Keratinocyte (primary cell): ENCODE results near the gene CCDC12. TPM values are rescaled to one million over a fixed set of nuclear protein-coding genes. Genes with fewer than 3 reads are reported as not detected.

Experiments used
- DNase-seq: peaks from one replicate; pipeline ENCODE4 v3.0.0-alpha.2; 2011; ENCODE audit warnings: low read depth, missing footprints, low spot score
- FAIRE-seq: peaks from 2 replicates; lab custom pipeline; 2011; peaks lifted over from hg19 to GRCh38; lab: Jason Lieb, UNC
- H2AFZ ChIP-seq: 2 replicates; pipeline ENCODE4 v1.6.0; 2012; ENCODE audit warnings: low read length, control low read depth, inconsistent platforms; ENCODE audit not compliant: control insufficient read depth
- H3K27ac ChIP-seq: 2 replicates; pipeline ENCODE4 v1.5.1; 2011; ENCODE audit warnings: low read length; ENCODE audit not compliant: control insufficient read depth, insufficient read depth
- H3K27me3 ChIP-seq: 3 replicates; pipeline ENCODE4 v1.6.0; 2011; ENCODE audit warnings: low read length; ENCODE audit not compliant: control insufficient read depth, insufficient read depth; ENCODE audit errors: extremely low read depth
- H3K36me3 ChIP-seq, 2 experiments: 2 replicates in 1 of 2; 3 replicates in 1 of 2; pipeline ENCODE4 v1.5.1; 2011; ENCODE audit warnings: low read length in 2 of 2, mild to moderate bottlenecking in 1 of 2; ENCODE audit not compliant: control insufficient read depth in 2 of 2, insufficient read depth in 2 of 2; ENCODE audit errors: extremely low read depth in 1 of 2
- H3K4me1 ChIP-seq: 3 replicates; pipeline ENCODE4 v1.5.1; 2011; ENCODE audit warnings: low read length; ENCODE audit not compliant: control insufficient read depth, insufficient read depth; ENCODE audit errors: extremely low read depth
- H3K4me2 ChIP-seq: 3 replicates; pipeline ENCODE4 v1.6.0; 2011; ENCODE audit warnings: low read depth, low read length; ENCODE audit not compliant: control insufficient read depth, insufficient read depth; ENCODE audit errors: extremely low read depth
- H3K4me3 ChIP-seq, 3 experiments: fragments of 200-600 bp in 1 of 3; sonication (generic) in 1 of 3; 2 replicates in 2 of 3; 3 replicates in 1 of 3; pipeline ENCODE4 v1.5.1; 2011 to 2016; ENCODE audit warnings: low read length in 3 of 3, mild to moderate bottlenecking in 3 of 3, control low read depth in 2 of 3, inconsistent platforms in 1 of 3, low read depth in 1 of 3, mixed read lengths in 1 of 3, mixed run types in 1 of 3, moderate library complexity in 1 of 3; ENCODE audit not compliant: control insufficient read depth in 2 of 3, insufficient read depth in 2 of 3; ENCODE audit errors: extremely low read depth in 1 of 3
- H3K79me2 ChIP-seq: 2 replicates; pipeline ENCODE4 v1.6.0; 2012; ENCODE audit warnings: low read length; ENCODE audit not compliant: control insufficient read depth, insufficient read depth
- H3K9ac ChIP-seq: 3 replicates; pipeline ENCODE4 v1.6.0; 2011; ENCODE audit warnings: low read length; ENCODE audit not compliant: control insufficient read depth, insufficient read depth; ENCODE audit errors: extremely low read depth
- H3K9me1 ChIP-seq: 3 replicates; pipeline ENCODE4 v1.6.0; 2011; ENCODE audit warnings: low read length; ENCODE audit not compliant: control insufficient read depth, insufficient read depth; ENCODE audit errors: extremely low read depth
- H3K9me3 ChIP-seq: 2 replicates; pipeline ENCODE4 v1.5.1; 2012; ENCODE audit warnings: low read depth, low read length; ENCODE audit not compliant: control insufficient read depth
- H4K20me1 ChIP-seq: 3 replicates; pipeline ENCODE4 v1.6.0; 2011; ENCODE audit warnings: low read length; ENCODE audit not compliant: control insufficient read depth, insufficient read depth; ENCODE audit errors: extremely low read depth
- CTCF ChIP-seq, 3 experiments: IDR thresholded peaks in 1 of 3; conservative IDR thresholded peaks in 1 of 3; optimal IDR thresholded peaks in 1 of 3; 2 replicates in 2 of 3; 3 replicates in 1 of 3; pipeline versions ENCODE3 to v1.5.1; 2011; ENCODE audit warnings: low read length in 3 of 3, mild to moderate bottlenecking in 3 of 3, moderate library complexity in 2 of 3, control low read depth in 1 of 3, inconsistent platforms in 1 of 3; ENCODE audit not compliant: insufficient read depth in 2 of 3; ENCODE audit errors: extremely low read depth in 1 of 3
- EZH2 ChIP-seq: IDR thresholded peaks from one replicate; pipeline ENCODE4 v1.6.1; 2012; ENCODE audit warnings: inconsistent platforms, mild to moderate bottlenecking, low read length, moderate library complexity
- dilution Hi-C: fragments of 300-500 bp; cut with MboI; formaldehyde crosslinking; loops from one replicate; pipeline ENCODE4 v1.7.0; 2020; ENCODE audit warnings: low sequenced_read_pairs; ENCODE audit not compliant: extremely low pct_ligation_motif_present
- polyA plus RNA-seq, 5 experiments: library from polyadenylated mRNA; depleted of rRNA in 3 of 5; stranded (reverse) in 3 of 5; stranded (forward) in 1 of 5; unstranded in 1 of 5; fragments of >200 nt; gene quantifications; 1 replicate in 1 of 5; 2 replicates in 3 of 5; 3 replicates in 1 of 5; pipeline versions ENCODE4 v1.2.1 to v1.2.3, GENCODE V29; 2011 to 2012; ENCODE audit warnings: missing spikeins in 2 of 5, low read depth in 1 of 5, low replicate concordance in 1 of 5

CCDC12 gene
- polyA plus RNA-seq, 1 donor (not counting 4 experiments of a cell fraction or from before 2014, with no cell fraction given), result 27.5 TPM

- no peak overlapping the region for H3K4me3 ChIP-seq
- H3K79me2 ChIP-seq, result no peaks in the 10 kb centered on the region
- H3K9me1 ChIP-seq, result no peaks in the 10 kb centered on the region
- no peak for DNase-seq
- dilution Hi-C loops, result no loop called here
- no peak overlapping the region for H3K9ac ChIP-seq
- H3K9me3 ChIP-seq, result no peaks in the 10 kb centered on the region
- no peak overlapping the region for H3K4me2 ChIP-seq
- TF ChIP-seq CTCF (optimal IDR thresholded peaks at IDR 0.05 in 1 of 3, IDR thresholded peaks at IDR 0.05 in 1 of 3, conservative IDR thresholded peaks at IDR 0.05 in 1 of 3; ENCODE audit: extremely low read depth in 1 of 3, insufficient read depth in 2 of 3, low read length in 3 of 3) (no peak), EZH2 (no peak)
- peaks cover 44% of the 10 kb centered on the region for H3K27me3 ChIP-seq
- no peak for FAIRE-seq
- H4K20me1 ChIP-seq, result no peaks in the 10 kb centered on the region
- no peaks in the 10 kb centered on the region for H3K4me1 ChIP-seq
- H3K27ac ChIP-seq, result no peak overlapping the region
- no peaks in the 10 kb centered on the region for H3K36me3 ChIP-seq
- H2AFZ ChIP-seq, result no peak overlapping the region
Measured at GRCh38 chr3:46875560-46875959, 101.0 kb downstream of the CCDC12 start.

- Histone ChIP-seq H3K9ac (no peak overlapping the region), H4K20me1 (no peaks in the 10 kb centered on the region), H3K79me2 (no peaks in the 10 kb centered on the region), H3K36me3 (no peaks in the 10 kb centered on the region), H2AFZ (no peak overlapping the region), H3K9me1 (no peaks in the 10 kb centered on the region), H3K27ac (no peak overlapping the region), H3K4me2 (no peak overlapping the region), H3K9me3 (no peaks in the 10 kb centered on the region), H3K4me3 (no peak overlapping the region), H3K27me3 (peaks cover 40% of the 10 kb centered on the region), H3K4me1 (no peaks in the 10 kb centered on the region)
- TF ChIP-seq EZH2 (no peak), CTCF (optimal IDR thresholded peaks at IDR 0.05 in 1 of 3, IDR thresholded peaks at IDR 0.05 in 1 of 3, conservative IDR thresholded peaks at IDR 0.05 in 1 of 3; ENCODE audit: extremely low read depth in 1 of 3, insufficient read depth in 2 of 3, low read length in 3 of 3) (no peak)
- DNase-seq, result no peak
- FAIRE-seq, result no peak
- dilution Hi-C loops, result no loop called here
Measured at GRCh38 chr3:46874430-46874829, 102.1 kb downstream of the CCDC12 start.
